GM10847 (cell line): ENCODE results near the gene RFC2.

Experiments
- POLR2A ChIP-seq: IDR thresholded peaks from 2 replicates; pipeline ENCODE4 v1.6.1; 2011; ENCODE audit not compliant: insufficient read length; ENCODE audit errors: extremely low read depth

RFC2 gene

GRCh38 chr7:74263399-74264120 lies 9.4 kb upstream of the RFC2 start:
- no peak for TF ChIP-seq POLR2A

GRCh38 chr7:74262639-74263398 lies 8.6 kb upstream of the RFC2 start:
- TF ChIP-seq POLR2A, result no peak

- TF ChIP-seq POLR2A, result no peak
These were observed 4.4 kb upstream of the RFC2 start for GRCh38 chr7:74258639-74259038.

GRCh38 chr7:74256491-74257408 lies 2.6 kb upstream of the RFC2 start:
- no peak for TF ChIP-seq POLR2A

GRCh38 chr7:74254858-74255379 lies 720 bp upstream of the RFC2 start:
- no peak for TF ChIP-seq POLR2A

- TF ChIP-seq POLR2A, result no peak
These were observed 417 bp downstream of the RFC2 start for GRCh38 chr7:74253835-74254128.

GRCh38 chr7:74253331-74253730 lies 868 bp downstream of the RFC2 start:
- TF ChIP-seq POLR2A, result no peak

GRCh38 chr7:74252893-74253292 lies 1.3 kb downstream of the RFC2 start:
- TF ChIP-seq POLR2A, result no peak

- TF ChIP-seq POLR2A, result no peak
These were observed 6.0 kb downstream of the RFC2 start for GRCh38 chr7:74248156-74248555.

- TF ChIP-seq POLR2A, result no peak
These were observed 7.7 kb downstream of the RFC2 start for GRCh38 chr7:74246497-74246896.

- no peak for TF ChIP-seq POLR2A
These were observed 12.1 kb downstream of the RFC2 start for GRCh38 chr7:74242122-74242443.

GRCh38 chr7:74240482-74240881 lies 13.7 kb downstream of the RFC2 start:
- TF ChIP-seq POLR2A, result no peak

GRCh38 chr7:74236284-74236683 lies 17.9 kb downstream of the RFC2 start:
- TF ChIP-seq POLR2A, result no peak

- TF ChIP-seq POLR2A, result no peak
These were observed 18.5 kb downstream of the RFC2 start for GRCh38 chr7:74235518-74236268.
